Measurements from ENCODE around the gene DNMT3A. TPM values are rescaled to one million over a fixed set of nuclear protein-coding genes. Genes with fewer than 3 reads are reported as not detected.

DNMT3A gene
- total and polyA plus RNA-seq, 2 donors (not counting 3 experiments of a cell fraction or from before 2014, with no cell fraction given), result 23.3 to 71.7 TPM

DNA sequence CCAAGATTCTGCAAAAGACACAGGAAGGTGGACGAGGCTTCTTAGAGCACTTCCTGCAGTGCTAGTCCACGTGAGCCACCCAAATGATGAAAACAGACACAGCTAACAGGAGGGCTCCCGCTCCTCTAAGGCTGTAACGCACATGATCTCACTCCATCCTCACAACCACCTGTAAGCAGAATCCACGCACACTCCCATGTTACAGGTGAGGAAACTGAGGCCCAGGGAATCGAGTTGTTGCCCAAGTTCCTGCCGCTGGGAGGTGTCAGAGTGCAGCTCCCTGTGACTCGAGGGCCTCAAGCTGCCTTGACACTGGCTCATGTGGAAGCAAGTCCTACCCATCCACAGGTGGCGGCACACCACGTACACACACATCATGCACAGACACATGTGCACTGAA lies 4.4 kb downstream of the DNMT3A start:
- Histone ChIP-seq H3K9me3 (replicated peaks; ENCODE audit: control insufficient read depth, insufficient read depth, low read length) (no peaks in the 10 kb centered on the region), H3K9ac (replicated peaks; ENCODE audit: extremely low read depth, insufficient read depth, low read length) (no peak overlapping the region), H4K20me1 (replicated peaks; ENCODE audit: control insufficient read depth, extremely low read depth, insufficient read depth, low read length) (no peaks in the 10 kb centered on the region), H3K4me2 (ENCODE audit: insufficient read depth, low read length) (no peak overlapping the region), H3K4me3 (replicated peaks in 1 of 3; ENCODE audit: insufficient read depth in 1 of 3, low read depth in 1 of 3, low read length in 3 of 3) (no peak overlapping the region), H3K27ac (ENCODE audit: insufficient read depth, low read depth, low read length) (no peak overlapping the region), H2AFZ (ENCODE audit: low read depth, low read length) (no peak overlapping the region), H3K4me1 (ENCODE audit: control insufficient read depth, extremely low read depth, insufficient read depth, low read length) (no peaks in the 10 kb centered on the region), H3K27me3 (ENCODE audit: control insufficient read depth in 2 of 2, insufficient read depth in 2 of 2, low read length in 2 of 2) (no peaks in the 10 kb centered on the region), H3K79me2 (ENCODE audit: control insufficient read depth, insufficient read depth, low read length) (no peaks in the 10 kb centered on the region), H3K36me3 (ENCODE audit: control insufficient read depth in 2 of 2, extremely low read depth in 1 of 2, insufficient read depth in 2 of 2, low read length in 2 of 2) (no peaks in the 10 kb centered on the region), H3K9me1 (replicated peaks; ENCODE audit: control insufficient read depth, extremely low read depth, insufficient read depth, low read length) (no peaks in the 10 kb centered on the region)
- ChIA-PET CTCF (interaction anchor here (1.8 kb wide), 1 partner anchor 13 kb away, joined by 4 read pairs; no protein-coding TSS in a partner anchor), POLR2A (no interaction called here)
- DNase-seq (ENCODE audit: low read depth, low spot score) (no peak), FAIRE-seq (no peak)
- intact Hi-C loops (cut with micrococcal nuclease), result no loop called here
- dilution Hi-C loops (cut with MboI; ENCODE audit: extremely low pct_ligation_motif_present, low sequenced_read_pairs), result no loop called here
- no TSS peak for BruUV-seq (replicated peaks)
- no peak for TF ChIP-seq EZH2 (IDR thresholded peaks at IDR 0.05; ENCODE audit: borderline replicate concordance, low read depth, low read length, severe bottlenecking)
- no peak for TF ChIP-seq MYC (IDR thresholded peaks at IDR 0.05; ENCODE audit: low read depth, low read length)
- TF ChIP-seq, protein P1, sequence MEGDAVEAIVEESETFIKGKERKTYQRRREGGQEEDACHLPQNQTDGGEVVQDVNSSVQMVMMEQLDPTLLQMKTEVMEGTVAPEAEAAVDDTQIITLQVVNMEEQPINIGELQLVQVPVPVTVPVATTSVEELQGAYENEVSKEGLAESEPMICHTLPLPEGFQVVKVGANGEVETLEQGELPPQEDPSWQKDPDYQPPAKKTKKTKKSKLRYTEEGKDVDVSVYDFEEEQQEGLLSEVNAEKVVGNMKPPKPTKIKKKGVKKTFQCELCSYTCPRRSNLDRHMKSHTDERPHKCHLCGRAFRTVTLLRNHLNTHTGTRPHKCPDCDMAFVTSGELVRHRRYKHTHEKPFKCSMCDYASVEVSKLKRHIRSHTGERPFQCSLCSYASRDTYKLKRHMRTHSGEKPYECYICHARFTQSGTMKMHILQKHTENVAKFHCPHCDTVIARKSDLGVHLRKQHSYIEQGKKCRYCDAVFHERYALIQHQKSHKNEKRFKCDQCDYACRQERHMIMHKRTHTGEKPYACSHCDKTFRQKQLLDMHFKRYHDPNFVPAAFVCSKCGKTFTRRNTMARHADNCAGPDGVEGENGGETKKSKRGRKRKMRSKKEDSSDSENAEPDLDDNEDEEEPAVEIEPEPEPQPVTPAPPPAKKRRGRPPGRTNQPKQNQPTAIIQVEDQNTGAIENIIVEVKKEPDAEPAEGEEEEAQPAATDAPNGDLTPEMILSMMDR (IDR thresholded peaks at IDR 0.05; ENCODE audit: extremely low read depth in 1 of 2, insufficient read depth in 1 of 2, low read depth in 1 of 2, low read length in 2 of 2), result no peak

DNA sequence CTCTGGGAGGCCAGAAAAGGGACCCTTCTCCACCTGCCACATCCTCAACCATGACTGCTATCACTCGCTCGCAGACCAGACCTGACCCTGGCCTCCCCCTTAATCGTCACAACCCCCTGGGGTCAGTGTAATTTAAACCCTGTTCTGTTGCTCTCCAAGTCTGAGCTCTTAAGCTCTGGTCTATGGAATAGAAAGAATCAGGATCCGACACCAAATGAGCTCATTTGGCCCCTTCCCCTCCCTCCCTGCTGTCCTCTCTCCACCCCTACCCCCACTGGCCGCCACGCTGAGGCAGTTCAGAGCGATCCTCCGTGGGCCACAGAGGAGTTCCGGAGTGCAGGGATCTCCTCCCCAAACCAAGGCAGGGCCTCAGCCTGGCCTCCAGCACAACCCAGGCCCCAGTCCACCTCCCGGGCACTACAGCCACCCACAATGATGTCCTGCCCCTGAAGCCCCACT lies 5.3 kb downstream of the DNMT3A start:
- no peaks in the 10 kb centered on the region for H3K9me3 ChIP-seq (replicated peaks; ENCODE audit: control insufficient read depth, insufficient read depth, low read length)
- H3K79me2 ChIP-seq (ENCODE audit: control insufficient read depth, insufficient read depth, low read length), result no peaks in the 10 kb centered on the region
- no peak overlapping the region for H2AFZ ChIP-seq (ENCODE audit: low read depth, low read length)
- H3K9ac ChIP-seq (replicated peaks; ENCODE audit: extremely low read depth, insufficient read depth, low read length), result no peak overlapping the region
- H3K4me2 ChIP-seq (ENCODE audit: insufficient read depth, low read length), result no peak overlapping the region
- no peak for FAIRE-seq
- dilution Hi-C loops (cut with MboI; ENCODE audit: extremely low pct_ligation_motif_present, low sequenced_read_pairs), result no loop called here
- H3K36me3 ChIP-seq (ENCODE audit: control insufficient read depth in 2 of 2, extremely low read depth in 1 of 2, insufficient read depth in 2 of 2, low read length in 2 of 2), result no peaks in the 10 kb centered on the region
- CTCF ChIA-PET, result interaction anchor here (1.8 kb wide), 1 partner anchor 12 kb away, joined by 4 read pairs; no protein-coding TSS in a partner anchor
- DNase-seq (ENCODE audit: low read depth, low spot score), result no peak
- BruUV-seq (replicated peaks), result no TSS peak
- POLR2A ChIA-PET, result interaction anchor here (0.6 kb wide), 1 partner anchor 197 kb away, joined by 3 read pairs; no protein-coding TSS in a partner anchor
- H4K20me1 ChIP-seq (replicated peaks; ENCODE audit: control insufficient read depth, extremely low read depth, insufficient read depth, low read length), result no peaks in the 10 kb centered on the region
- H3K27me3 ChIP-seq (ENCODE audit: control insufficient read depth in 2 of 2, insufficient read depth in 2 of 2, low read length in 2 of 2), result no peaks in the 10 kb centered on the region
- no peaks in the 10 kb centered on the region for H3K4me1 ChIP-seq (ENCODE audit: control insufficient read depth, extremely low read depth, insufficient read depth, low read length)
- intact Hi-C loops (cut with micrococcal nuclease), result no loop called here
- H3K9me1 ChIP-seq (replicated peaks; ENCODE audit: control insufficient read depth, extremely low read depth, insufficient read depth, low read length), result no peaks in the 10 kb centered on the region
- no peak overlapping the region for H3K27ac ChIP-seq (ENCODE audit: insufficient read depth, low read depth, low read length)
- TF ChIP-seq POLR2AphosphoS5 (IDR thresholded peaks at IDR 0.05; ENCODE audit: insufficient read depth, low read depth, low read length) (no peak), POLR2A (IDR thresholded peaks at IDR 0.05; ENCODE audit: low read depth, low read length) (no peak), MYC (IDR thresholded peaks at IDR 0.05; ENCODE audit: low read depth, low read length) (no peak), FOS (IDR thresholded peaks at IDR 0.05; ENCODE audit: borderline replicate concordance, insufficient read depth, low read length) (no peak), EZH2 (IDR thresholded peaks at IDR 0.05; ENCODE audit: borderline replicate concordance, low read depth, low read length, severe bottlenecking) (no peak), GATA2 (IDR thresholded peaks at IDR 0.05; ENCODE audit: insufficient read depth, insufficient read length, low read depth, low read length) (no peak), JUN (IDR thresholded peaks at IDR 0.05; ENCODE audit: borderline replicate concordance, insufficient read depth, insufficient read length, low read depth) (no peak)
- TF ChIP-seq, protein P2, sequence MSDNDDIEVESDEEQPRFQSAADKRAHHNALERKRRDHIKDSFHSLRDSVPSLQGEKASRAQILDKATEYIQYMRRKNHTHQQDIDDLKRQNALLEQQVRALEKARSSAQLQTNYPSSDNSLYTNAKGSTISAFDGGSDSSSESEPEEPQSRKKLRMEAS (IDR thresholded peaks at IDR 0.05; ENCODE audit: insufficient read depth, insufficient read length), result no peak
- TF ChIP-seq, protein P1 (IDR thresholded peaks at IDR 0.05; ENCODE audit: extremely low read depth in 1 of 2, insufficient read depth in 1 of 2, low read depth in 1 of 2, low read length in 2 of 2), result no peak
- H3K4me3 ChIP-seq (replicated peaks in 1 of 3; ENCODE audit: insufficient read depth in 1 of 3, low read depth in 1 of 3, low read length in 3 of 3), result no peak overlapping the region
